Skin of body (tissue), 2 donors: ENCODE data around the gene MGMT. TPM values are rescaled to one million over a fixed set of nuclear protein-coding genes. Genes with fewer than 3 reads are reported as not detected.

ENCODE experiments used
- DNase-seq: peaks from one replicate; lab custom pipeline; 2025; lab: John Stamatoyannopoulos, UW
- total RNA-seq: library from RNA; depleted of rRNA; stranded (reverse); fragments of >200 nt; gene quantifications from one replicate; pipeline ENCODE4 v1.2.3, GENCODE V29; 2014

Gene MGMT
- total RNA-seq, 1 donor from 2014 or later = 25.4 TPM

DNA sequence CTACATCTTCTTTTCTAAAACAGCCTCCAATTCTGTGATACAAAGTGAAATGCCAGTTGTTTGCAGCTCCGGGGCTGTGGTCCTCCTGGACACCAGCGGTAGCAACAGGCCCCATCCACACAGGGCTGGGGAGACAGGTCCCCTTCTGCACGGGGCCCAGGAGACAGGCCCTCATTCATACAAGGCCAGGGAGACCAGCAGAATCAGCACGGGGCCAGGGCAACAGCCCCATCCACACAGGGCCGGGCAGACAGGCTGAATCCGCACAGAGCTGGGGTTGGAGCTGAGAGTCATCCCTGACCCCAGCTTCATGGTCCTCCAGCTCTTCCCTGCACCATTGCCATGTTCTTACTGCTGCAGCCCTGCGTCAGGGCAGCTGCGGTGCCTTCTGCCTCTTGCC lies 238.6 kb downstream of the MGMT start:
- DNase-seq = no peak

- DNase-seq = no peak
These were observed 239.0 kb downstream of the MGMT start for GRCh38 chr10:129706081-129706480.

- no peak for DNase-seq
These were observed 239.5 kb downstream of the MGMT start for GRCh38 chr10:129706523-129706922.

DNA sequence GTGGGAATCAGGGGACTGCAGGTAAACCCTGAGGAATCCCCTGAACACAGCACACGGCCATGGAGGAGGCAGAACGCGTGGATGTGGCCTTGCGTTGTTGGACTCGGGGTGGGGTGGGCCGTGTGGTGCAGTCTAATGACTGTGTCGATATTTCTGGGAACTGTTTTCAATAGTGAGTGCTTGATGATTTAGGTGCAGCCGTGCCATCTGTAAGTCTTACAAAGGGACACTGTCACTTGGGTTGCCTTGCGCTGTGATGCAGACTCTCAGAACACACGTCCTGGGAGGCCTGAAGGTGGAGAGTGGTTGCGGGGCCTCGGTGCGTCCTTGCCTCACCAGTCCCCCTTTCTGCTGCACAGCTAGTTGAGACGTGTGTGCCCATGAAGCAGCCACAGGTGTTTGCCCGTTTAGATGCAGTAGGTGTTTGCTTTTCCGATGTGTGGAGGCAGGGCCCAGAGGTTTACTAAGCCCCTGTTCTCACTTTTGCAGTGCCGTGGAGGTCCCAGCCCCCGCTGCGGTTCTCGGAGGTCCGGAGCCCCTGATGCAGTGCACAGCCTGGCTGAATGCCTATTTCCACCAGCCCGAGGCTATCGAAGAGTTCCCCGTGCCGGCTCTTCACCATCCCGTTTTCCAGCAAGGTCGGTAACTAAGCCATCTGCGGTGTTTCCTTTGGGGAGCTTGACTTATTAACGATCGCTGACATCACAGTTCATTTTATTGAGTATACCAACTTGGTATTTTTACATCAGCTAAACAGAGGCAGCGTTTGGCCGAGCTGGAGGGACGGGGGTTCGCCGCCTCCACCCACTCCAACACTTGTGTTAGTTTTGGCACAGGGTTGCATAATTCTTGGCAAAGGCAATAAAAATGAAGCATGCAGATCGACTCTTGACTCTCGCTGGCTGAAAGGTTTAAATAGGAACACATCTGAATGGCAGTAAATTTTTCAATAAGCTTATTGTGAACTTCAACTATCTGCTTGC lies 240.7 kb downstream of the MGMT start:
- DNase-seq = no peak

- DNase-seq = no peak
These were observed 242.1 kb downstream of the MGMT start for GRCh38 chr10:129709101-129709500.

DNA sequence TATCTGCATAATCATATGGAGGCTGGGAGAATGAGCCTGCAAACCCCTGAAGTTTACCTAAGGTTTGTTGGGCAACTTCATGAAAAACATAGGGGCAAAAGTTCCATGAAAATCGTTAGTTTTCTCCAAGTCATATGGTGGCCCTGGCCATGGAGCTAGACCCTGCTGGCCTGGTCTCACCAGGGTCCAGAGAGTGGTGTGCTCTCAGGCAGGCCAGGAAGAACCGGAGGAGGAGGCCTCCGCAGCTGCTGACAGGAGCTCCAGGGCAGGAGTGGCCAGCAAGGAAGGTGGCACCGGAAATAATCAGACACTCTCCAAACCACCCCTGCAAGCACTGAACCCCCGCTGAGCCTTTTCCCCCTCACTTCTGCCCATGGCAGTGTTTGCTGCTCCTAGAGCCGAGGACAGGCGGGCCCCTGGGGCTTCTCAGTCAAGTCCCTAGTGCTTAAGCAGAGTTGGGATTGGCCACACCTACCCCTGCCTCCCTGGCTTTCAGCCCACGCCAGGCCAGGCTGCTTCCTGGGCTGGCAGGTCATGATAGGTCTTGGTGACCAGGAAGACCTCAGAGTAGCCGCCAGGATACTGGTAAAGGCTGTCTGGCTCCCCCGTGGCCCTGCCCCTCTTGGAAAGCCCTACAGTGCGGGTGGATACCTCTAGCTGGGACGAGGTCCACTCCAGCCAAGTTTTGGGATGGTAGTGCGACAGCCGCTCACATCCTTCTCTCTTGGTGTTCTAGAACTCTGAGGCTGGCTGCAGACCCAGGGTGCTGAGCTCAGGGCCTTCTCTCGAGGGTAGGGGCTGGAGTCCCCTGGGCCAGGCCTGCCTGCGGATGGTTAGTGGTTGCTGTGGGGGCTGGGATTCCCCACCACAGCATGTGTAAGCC lies 242.8 kb downstream of the MGMT start:
- DNase-seq = no peak

- DNase-seq = no peak
These were observed 243.4 kb downstream of the MGMT start for GRCh38 chr10:129710510-129710847.

DNA sequence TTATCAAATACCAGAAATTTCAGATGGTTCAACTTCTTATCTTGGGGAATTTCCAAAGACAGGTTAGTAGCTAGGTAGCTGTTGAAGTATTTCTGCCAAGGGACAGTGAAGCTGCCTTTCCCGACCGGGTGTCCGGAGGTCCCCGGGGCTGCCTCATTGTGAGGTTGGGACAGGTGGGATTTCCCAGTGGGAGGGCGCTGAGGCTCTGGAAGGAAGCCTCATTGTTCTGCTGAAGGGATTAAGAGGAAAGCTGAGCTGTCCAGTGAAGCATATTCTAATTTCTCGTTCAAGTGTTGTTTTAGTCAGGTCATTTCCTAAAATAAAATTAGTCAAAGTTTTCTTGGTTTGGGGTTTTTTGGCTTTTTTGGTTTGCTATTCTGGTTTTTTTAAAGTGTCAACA lies 244.2 kb downstream of the MGMT start:
- no peak for DNase-seq

GRCh38 chr10:129712000-129712399 lies 245.0 kb downstream of the MGMT start:
- DNase-seq = no peak

DNA sequence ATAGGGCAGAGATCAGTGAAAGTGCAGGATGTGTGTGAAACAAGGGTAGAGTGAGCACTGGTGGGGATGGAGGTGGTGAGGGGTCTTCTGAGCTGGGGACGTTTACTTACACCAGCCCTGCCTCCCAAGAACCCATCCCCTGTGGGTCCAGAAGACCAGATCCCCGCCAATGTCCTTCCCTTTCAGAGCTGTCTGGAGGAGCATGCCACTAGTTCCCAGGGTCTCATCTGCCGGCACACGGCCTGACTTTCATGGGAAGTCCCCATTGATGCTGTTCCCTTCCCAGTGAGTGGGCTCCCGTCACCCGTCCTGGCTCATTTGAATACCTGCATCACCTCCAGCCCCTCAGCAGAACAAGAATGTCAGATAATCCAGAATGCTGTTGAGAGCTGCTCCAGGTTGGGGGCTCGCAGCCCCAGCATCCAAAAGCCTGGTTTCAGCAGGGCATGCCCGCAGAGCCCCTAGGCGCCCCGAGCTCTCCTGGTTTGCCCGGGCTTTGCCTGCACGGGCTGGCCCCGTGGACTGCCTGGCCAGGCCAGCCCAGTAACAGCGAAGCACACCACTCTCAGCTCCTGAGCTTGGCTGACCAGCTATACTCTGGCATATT lies 246.7 kb downstream of the MGMT start:
- no peak for DNase-seq

GRCh38 chr10:129715805-129716204 lies 248.8 kb downstream of the MGMT start:
- no peak for DNase-seq

GRCh38 chr10:129716211-129716681 lies 249.2 kb downstream of the MGMT start:
- DNase-seq = no peak

DNA sequence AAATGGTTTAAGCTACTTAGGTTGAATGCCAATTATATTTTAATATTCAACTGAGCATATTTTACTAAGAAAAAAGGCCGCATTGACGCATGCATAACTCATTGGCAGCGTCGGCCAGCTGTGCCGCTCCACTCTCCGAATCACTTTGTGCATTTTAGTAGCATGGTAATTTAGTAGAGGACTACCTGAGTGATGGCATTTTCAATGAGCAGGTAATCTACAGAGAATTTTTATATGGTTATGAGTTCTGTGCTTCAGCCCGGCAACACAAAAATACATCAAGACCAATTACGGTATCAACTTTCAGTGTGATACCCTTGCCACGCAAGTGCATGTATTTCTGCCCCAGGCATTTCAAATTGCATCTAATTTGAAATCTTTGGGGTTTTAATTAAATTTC lies 249.8 kb downstream of the MGMT start:
- no peak for DNase-seq

DNA sequence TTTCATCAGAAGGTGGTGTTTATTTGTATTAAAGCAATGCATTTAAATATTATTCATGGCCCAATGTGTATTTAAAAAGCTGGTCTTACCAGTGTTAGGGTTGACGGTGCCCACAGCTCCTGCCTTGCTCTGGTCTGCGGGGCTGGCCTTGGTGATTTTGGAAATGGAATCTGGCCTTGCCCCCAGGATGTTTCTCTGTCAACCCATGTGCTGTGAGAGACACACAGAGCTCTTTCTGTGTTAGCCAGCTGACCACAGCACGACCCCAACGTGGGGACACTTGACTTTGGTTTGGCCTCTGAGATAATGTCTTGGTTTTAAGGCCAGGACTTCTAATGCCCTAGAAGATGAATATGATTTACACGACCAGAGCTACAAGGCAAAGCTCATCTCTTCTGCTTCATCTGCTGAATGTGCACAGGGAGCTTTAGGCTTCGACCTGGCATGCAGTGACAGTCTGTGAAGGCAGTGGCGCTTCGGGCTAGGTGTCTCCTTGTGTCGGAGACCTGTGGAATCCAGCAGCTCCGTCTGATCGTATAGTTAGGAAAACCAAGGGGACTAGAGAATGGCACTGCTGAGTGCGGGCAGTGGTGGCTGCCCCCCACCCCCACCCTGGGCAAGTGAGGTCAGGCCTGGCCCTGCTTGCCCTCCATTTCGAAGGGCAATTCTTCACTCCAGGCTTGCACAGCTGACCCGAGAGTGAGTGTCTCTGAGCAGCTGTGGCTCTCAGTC lies 250.9 kb downstream of the MGMT start:
- DNase-seq = no peak

DNA sequence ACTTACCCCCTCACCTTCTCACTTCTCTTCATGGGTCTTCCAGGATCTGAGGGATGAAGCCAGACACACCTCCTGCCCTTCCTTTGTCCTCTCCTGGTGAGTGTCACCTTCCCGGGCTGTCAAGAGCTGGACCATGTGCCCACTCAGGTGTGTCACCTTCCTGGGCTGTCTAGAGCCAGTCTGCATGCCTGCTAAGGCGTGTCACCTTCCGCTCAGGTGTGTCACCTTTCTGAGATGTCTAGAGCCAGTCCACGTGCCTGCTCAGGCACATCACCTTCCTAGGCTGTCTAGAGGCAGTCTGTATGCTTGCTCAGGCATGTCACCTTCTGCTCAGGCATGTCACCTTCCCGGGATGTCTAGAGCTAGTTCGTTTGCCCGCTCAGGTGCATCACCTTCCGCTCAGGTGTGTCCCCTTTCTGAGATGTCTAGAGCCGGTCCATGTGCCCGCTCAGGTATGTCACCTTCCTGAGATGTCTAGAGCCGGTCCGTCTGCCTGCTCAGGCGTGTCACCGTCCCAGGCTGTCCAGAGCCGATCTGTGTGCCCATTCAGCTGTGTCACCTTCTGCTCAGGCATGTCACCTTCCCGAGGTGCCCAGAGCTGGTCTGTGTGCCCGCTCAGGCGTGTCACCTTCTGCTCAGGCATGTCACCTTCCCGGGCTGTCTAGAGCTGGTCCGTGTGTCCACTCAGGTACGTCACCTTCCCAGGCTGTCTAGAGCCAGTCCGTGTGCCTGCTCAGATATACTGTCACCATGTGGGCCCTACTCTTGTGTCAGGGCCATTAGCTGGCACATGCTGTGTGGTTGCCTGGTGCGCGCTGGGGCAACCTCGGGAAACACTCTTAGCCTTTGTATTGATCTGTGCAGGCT lies 251.7 kb downstream of the MGMT start:
- DNase-seq = no peak

- DNase-seq = no peak
These were observed 252.3 kb downstream of the MGMT start for GRCh38 chr10:129719415-129719739.

DNA sequence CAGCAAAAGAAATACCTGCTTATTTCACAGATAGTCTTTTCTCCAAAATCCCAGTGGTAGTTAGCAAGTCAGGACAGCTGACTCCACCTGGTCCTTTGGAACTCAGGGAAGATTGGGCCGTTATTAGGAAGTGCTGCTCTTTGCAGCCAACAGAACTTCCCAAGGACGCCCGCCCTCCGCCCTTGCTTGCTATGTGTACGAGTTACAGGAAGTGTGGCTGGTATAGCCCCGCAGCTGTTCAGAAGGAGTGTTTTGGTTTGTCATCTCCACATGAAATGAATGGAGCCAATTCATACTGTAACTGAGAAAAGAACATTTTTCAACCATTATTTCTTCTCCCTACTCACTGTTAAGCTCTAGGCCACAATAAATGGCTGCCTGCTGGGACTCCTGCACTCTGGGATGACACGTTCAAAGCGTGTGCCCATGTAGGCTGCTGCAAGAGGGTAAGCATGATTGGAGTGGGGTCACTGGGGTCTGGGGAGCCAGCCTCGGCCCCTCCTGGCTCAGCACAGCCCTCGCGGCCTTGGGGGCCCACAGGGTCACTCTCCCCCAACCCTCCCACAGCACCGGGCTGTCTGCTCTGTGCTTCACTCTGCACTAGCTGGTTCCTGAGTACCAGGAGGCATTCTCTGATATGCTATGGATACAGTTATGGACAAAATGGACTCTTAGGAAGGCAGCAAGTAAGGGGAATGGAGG lies 253.0 kb downstream of the MGMT start:
- DNase-seq = no peak

DNA sequence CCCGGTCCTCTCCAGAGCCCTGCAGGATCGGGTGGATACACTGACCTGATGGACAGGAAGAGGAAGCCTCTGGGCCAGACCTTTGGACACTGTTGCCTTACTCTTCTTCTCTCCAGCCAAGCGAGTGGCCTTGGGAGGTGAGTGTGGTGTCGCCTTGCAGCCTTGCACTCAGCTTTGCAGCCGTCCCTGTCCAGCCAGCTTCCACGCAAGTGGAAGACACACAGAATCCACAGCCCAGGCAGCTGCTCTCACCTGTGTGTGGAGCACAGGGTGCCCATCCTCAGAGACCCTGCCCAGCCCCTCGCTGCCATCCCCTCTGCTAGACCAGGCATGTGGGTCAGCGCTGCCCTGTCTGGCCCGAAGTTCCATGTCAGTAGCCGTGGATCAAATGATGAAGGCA lies 258.0 kb downstream of the MGMT start:
- DNase-seq = no peak

- DNase-seq = no peak
These were observed 258.4 kb downstream of the MGMT start for GRCh38 chr10:129725482-129725881.
